ENCODE results near the gene ACAP3. TPM values are rescaled to one million over a fixed set of nuclear protein-coding genes. Genes with fewer than 3 reads are reported as not detected.
A peak's percentile ranks its signal among the peaks of the same experiment; 100 is the strongest.

The ACAP3 gene
- total RNA-seq, 1 donor from 2014 or later: 26.1 TPM

DNA sequence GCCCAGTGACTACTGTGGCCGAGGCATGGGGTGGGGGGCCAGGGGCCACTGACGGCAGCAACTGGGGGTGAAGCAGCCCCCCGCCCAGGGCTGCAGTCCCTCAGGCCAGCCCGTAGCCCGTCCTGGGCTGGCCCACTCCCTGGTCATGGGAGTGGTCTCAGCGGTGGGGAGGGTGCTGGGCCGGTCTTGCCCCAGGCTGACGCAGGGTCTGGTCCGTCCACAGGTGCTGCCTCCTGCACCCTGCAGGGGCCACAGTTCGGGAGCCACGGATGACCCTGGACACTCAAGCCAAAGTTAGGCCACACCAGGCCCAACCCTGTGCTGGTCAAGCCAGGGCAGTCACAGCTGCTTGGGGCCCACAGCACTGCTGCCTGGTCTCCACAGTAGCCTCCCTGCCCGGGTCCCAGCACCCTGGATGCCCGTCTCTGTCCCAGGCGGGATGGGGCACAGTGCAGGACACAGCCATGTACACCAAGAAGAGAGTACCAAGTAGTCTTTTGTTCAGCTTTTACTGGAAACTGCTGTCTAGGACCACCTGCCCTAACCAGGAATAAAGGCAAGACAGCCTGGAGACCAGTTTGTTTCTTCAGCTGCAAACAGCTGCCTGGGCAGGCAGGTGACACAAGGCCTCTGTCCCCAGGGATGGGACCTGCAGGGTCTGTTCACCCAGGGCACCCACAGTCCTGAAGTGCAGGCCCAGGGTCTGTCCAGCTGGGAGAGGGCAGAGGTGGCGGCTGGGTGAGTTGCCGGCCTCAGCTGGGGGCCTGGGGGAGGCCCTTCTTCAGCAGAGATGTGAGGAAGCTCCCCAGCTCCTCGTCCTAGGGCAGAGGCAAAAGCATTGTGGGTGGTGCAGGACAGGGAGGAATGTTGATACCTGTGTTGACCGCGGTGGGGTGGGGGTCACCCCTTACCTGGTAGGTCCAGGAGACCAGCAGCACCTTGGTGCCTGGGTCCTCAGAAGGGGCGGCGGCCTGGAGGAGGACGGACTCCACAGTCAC, 3.7 kb upstream of the ACAP3 start:
- no peak for TF ChIP-seq CTCF (IDR thresholded peaks at IDR 0.05)
- Mint-ChIP-seq H3K4me1 (peaks cover 16% of the 10 kb centered on the region), H3K27me3 (no peaks in the 10 kb centered on the region), H3K36me3 (ENCODE audit: low read depth) (peaks cover 34% of the 10 kb centered on the region), H3K27ac (no peak overlapping the region), H3K9me3 (no peaks in the 10 kb centered on the region), H3K4me3 (no peak overlapping the region)
- DNase-seq (no peak), ATAC-seq (ENCODE audit: low read depth) (no peak)
- POLR2A ChIA-PET: no interaction called here
- CTCF ChIA-PET: no interaction called here
- intact Hi-C loops (cut with micrococcal nuclease): no loop called here

DNA sequence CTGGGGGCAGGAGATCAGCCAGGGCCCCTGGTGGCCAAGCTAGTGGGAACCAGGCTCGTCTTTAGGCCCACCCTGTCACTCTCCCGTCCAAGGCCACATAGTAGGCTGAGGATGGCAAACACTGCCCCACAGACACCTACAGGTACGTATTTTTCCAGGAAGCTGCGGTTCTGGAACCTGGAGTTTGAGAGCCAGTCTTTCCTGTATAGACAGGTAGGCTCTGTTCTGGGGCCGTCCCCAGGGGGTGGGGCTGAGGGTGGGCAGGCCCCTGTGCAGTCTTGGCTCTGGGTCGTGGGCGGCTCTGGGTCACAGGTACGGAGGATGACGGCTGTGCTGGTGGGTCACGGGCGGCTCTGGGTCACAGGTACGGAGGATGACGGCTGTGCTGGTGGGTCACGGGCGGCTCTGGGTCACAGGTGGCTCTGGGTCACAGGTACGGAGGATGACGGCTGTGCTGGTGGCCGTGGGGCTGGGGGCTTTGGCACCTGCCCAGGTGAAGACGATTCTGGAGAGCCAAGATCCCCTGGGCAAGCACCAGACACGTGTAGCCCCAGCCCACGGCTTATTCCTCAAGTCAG, 2.8 kb upstream of the ACAP3 start:
- POLR2A ChIA-PET: no interaction called here
- Mint-ChIP-seq H3K27me3 (no peaks in the 10 kb centered on the region), H3K4me3 (peak overlapping the region; percentile 38), H3K4me1 (peaks cover 24% of the 10 kb centered on the region), H3K27ac (no peak overlapping the region), H3K36me3 (ENCODE audit: low read depth) (peaks cover 27% of the 10 kb centered on the region), H3K9me3 (no peaks in the 10 kb centered on the region)
- intact Hi-C loops (cut with micrococcal nuclease): no loop called here
- CTCF ChIA-PET: interaction anchor here (1.2 kb wide), 1 partner anchor 19 kb away, joined by 3 read pairs; no protein-coding TSS in a partner anchor
- TF ChIP-seq CTCF (IDR thresholded peaks at IDR 0.05): no peak
- DNase-seq (no peak), ATAC-seq (ENCODE audit: low read depth) (no peak)

DNA sequence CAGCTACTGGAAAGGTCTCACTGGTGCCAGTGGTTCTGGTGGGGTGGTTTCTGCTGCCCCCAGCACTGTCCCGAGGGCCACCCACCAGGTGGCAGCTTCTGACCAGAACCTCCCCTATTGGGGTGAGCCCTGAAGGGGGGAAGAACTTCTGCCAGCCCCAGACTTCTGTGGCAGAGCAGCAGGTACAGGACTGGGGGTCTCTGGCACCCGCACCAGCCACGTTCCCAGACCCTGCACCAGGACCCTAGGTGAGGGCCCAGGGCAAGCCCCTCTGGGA, 2.3 kb upstream of the ACAP3 start:
- H3K36me3 Mint-ChIP-seq (ENCODE audit: low read depth): peaks cover 27% of the 10 kb centered on the region
- intact Hi-C loops (cut with micrococcal nuclease): no loop called here
- DNase-seq (no peak), ATAC-seq (ENCODE audit: low read depth) (no peak)
- POLR2A ChIA-PET: no interaction called here
- no peaks in the 10 kb centered on the region for H3K9me3 Mint-ChIP-seq
- peak overlapping the region; percentile 41 for H3K4me3 Mint-ChIP-seq
- H3K27ac Mint-ChIP-seq: no peak overlapping the region
- no peaks in the 10 kb centered on the region for H3K27me3 Mint-ChIP-seq
- CTCF ChIA-PET: interaction anchor here (1.2 kb wide), 1 partner anchor 18 kb away, joined by 3 read pairs; no protein-coding TSS in a partner anchor
- TF ChIP-seq CTCF (IDR thresholded peaks at IDR 0.05): no peak
- peaks cover 29% of the 10 kb centered on the region for H3K4me1 Mint-ChIP-seq

DNA sequence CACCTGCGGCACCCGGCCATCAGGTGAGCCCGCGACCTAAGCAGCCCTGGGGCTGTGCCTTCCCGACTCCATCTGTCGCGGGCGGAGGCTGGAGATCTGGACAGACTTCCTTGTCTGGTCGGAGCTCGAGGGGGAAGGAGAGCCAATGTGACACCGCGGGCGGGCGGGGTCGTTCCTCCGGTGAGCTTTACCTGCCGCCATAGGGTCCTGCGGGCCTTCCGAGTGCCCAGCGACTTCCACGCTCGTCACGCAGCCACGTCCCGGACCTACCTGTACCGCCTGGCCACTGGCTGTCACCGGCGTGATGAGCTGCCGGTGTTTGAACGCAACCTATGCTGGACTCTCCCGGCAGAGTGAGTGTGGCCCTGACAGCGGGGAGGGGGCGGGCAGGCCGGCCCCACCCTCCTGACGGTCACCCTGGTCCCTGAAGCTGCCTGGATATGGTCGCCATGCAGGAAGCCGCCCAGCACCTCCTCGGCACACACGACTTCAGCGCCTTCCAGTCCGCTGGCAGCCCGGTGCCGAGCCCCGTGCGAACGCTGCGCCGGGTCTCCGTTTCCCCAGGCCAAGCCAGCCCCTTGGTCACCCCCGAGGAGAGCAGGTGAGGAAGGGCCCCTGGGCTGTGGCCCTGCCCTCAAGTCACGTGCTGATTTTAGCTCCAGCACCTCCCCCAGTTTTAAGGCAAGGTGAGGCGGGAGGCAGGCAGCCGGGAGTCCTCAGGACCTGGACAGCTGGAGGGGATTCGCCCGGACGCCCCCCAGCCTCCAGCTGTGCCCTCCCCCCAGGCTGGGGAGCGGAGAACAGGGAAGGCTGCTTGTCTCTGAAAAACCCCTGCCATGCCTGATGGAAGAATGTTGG, 1.8 kb upstream of the ACAP3 start:
- Mint-ChIP-seq H3K4me3 (peak overlapping the region; percentile 79), H3K27me3 (no peaks in the 10 kb centered on the region), H3K9me3 (no peaks in the 10 kb centered on the region), H3K36me3 (ENCODE audit: low read depth) (peaks cover 22% of the 10 kb centered on the region), H3K27ac (no peak overlapping the region), H3K4me1 (peaks cover 34% of the 10 kb centered on the region)
- intact Hi-C loops (cut with micrococcal nuclease): loop anchor here (5.0 to 10.0 kb wide), 4 partner anchors 37 to 585 kb away; partner anchors contain the start of genes GNB1 and UBE2J2
- ChIA-PET CTCF (interaction anchor here (1.2 kb wide), 1 partner anchor 18 kb away, joined by 3 read pairs; no protein-coding TSS in a partner anchor), POLR2A (no interaction called here)
- TF ChIP-seq CTCF (IDR thresholded peaks at IDR 0.05): no peak
- no peak for ATAC-seq (ENCODE audit: low read depth)
- no peak for DNase-seq

Data from activated B cell treated with CpG ODN at 0.5 μM for 24 hours (primary cell).